ENCODE results near the gene DNAJA3.

DNAJA3 gene

DNA sequence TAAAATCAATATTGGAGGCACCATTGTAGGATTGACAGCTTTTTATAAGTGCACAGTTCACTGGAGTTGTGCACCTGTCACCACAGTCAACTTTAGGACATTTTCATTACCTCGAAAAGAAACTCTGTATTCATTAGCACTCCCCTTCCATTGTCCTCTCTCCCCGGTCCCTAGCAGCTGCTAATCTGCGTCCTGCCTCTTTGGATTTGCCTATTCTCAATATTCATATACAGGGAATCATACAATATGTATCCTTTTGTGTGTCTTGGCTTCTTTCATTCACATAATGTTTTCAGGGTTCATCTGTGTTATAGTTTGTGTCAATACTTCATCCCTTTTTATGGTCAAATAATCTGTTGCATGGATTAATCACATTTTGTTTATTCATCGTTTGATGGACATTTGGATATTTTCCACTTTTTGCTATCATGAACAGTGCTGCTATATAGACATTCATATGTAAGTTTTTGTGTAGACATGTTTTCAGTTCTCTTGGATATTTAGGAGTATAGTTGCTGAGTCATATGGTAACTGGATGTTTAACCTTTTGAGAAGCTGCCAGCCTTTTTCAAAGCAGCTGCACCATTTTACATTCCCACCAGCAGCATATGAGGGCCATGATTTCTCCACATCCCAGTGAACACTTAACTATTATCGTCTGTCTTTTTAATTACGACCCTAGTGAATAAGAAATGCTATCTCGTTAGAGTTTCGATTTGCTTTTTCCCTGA, 9.8 kb downstream of the DNAJA3 start:
- no peak for DNase-seq (ENCODE audit: low spot score)

DNA sequence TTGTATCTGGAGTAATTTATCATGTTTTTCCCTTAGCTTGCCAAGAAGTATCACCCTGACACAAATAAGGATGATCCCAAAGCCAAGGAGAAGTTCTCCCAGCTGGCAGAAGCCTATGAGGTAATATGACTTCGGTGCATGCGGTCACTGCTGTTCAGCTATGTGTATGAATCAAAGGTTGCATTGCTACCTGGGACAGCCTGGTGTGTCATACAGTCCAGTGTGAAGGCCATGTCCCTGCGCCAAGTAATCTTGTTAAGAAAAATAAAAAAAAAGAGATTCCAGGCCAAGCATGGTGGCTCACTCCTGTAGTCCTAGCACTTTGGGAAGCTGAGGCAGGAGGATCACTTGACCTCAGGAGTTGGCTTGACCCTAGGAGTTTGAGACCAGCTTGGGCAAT, 11.7 kb downstream of the DNAJA3 start:
- DNase-seq (ENCODE audit: low spot score): no peak

DNA sequence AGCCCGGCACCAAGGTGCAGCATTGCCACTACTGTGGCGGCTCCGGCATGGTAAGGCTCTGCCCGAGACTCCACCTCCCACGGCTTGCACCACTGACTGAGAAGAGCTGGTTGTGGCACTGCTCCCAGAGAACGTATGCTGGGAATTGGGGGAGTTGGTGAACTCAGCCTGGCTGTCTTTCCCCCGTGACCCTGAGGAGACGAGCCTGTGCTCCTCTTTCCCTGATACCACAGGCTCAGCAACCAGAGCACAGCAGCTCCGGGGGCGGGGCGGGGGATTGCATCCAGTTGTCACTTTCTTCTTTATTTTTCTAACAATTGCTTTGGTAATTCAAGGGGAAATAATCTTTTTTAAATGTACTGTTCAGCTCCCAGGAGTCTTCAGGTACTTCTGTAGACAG, 16.7 kb downstream of the DNAJA3 start:
- DNase-seq (ENCODE audit: low spot score): no peak

DNA sequence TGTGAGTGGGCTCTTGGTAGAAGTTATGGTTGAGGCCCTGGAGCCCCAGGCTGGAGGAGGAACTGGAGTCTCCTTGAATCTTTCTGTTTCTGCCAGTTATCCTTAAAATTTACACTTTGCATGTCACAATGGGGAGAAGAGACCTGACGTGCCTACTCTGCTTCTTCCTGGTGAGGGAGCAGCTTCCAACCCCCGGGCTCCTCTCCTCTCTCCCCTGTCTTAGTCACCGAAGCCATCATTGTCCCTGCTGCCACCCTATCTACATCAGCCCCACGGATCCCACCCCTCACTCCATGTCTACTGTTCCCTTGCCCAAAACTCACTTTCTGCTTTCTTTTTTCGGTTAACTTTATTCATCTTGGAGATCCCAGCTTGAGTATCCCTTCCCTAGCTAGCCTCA, 17.6 kb downstream of the DNAJA3 start:
- no peak for DNase-seq (ENCODE audit: low spot score)

- no peak for DNase-seq (ENCODE audit: low spot score)
These were observed 18.3 kb downstream of the DNAJA3 start for GRCh38 chr16:4443986-4444385.

- DNase-seq (ENCODE audit: low spot score): no peak
These were observed 24.8 kb downstream of the DNAJA3 start for GRCh38 chr16:4450430-4450829.

DNA sequence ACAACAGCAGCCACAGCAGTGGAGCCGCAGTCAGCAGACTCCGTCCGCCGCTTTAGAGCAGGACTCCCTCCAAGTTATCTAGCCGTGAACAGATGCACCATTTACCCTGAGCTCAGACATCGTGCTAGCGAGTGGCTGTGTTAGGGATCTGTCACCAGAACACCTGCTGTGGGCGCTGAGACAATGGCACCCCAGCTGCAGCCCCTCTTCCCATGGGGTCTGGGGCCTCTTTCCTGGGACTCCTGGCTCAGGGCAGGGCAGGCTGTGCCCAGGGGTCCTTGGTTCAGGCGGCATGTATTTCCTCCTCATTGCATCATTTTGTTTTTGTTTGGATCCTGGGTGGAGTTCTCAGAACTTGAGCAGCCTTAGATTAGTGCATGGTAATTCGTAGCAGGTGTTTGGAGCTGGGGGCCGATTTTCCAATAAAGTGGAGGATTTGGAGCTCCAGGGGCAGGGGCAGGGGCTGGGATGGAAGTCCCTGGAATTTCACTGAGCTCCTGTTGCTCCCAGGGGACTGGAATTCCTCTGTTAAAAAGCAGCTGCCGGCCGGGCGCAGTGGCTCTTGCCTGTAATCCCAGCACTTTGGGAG, 25.4 kb downstream of the DNAJA3 start:
- no peak for DNase-seq (ENCODE audit: low spot score)

DNA sequence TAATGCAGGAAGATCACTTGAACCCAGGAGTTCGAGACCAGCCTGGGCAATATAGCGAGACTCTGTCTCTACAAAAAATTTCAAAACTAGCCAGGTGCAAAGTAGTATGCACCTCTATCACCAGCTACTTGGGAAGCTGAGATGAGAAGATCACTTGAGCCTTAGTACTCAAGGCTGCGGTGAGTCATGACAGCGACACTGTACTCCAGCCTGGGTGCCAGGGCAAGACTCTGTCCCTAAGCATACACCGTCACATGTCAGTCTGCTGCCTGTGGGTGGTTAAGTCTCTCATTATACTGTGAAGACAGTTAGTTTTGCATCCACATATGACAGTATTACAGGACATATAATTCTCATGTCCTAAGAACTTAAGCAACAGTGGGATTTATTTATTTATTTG, 27.0 kb downstream of the DNAJA3 start:
- no peak for DNase-seq (ENCODE audit: low spot score)

GRCh38 chr16:4454623-4455022, 29.0 kb downstream of the DNAJA3 start:
- DNase-seq (ENCODE audit: low spot score): no peak

DNA sequence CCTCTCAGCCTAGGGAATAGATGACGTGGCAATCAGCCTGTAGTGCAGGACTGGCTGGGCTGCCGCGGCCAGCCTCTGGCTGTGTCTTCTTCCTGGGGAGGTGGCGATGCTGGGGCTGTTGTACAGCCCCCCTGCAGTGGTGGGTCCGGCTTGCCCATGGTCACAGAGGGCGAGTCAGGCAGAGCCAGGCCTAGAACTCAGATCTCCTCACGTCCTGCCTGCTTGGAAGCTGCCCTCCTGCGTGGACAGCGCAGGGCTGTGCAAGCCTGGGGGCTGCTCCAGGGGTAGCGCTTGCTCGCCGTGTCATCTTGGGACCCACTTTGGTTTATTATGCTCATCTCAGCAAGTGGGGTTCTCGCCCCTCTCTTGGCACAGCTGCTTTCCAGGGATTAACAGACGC, 29.4 kb downstream of the DNAJA3 start:
- no peak for DNase-seq (ENCODE audit: low spot score)

GRCh38 chr16:4455951-4456350, 30.3 kb downstream of the DNAJA3 start:
- no peak for DNase-seq (ENCODE audit: low spot score)

DNA sequence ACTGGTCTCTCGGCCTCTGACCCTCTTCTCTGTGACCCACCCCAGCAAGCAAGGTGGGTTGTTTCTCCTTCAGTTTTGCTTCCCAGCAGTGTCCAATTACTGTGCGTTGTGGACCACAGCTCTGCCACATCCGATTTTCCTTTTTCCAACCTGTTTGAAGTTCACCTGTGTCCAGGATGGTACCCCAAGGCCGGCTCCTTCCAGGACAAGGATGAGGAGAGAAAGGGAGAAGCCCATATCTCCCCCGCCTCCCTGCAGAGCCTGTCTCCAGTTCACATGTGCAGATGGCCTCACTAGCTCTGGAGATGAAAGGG, 35.2 kb downstream of the DNAJA3 start:
- no peak for DNase-seq (ENCODE audit: low spot score)

- no peak for DNase-seq (ENCODE audit: low spot score)
These were observed 35.8 kb downstream of the DNAJA3 start for GRCh38 chr16:4461250-4462085.

DNA sequence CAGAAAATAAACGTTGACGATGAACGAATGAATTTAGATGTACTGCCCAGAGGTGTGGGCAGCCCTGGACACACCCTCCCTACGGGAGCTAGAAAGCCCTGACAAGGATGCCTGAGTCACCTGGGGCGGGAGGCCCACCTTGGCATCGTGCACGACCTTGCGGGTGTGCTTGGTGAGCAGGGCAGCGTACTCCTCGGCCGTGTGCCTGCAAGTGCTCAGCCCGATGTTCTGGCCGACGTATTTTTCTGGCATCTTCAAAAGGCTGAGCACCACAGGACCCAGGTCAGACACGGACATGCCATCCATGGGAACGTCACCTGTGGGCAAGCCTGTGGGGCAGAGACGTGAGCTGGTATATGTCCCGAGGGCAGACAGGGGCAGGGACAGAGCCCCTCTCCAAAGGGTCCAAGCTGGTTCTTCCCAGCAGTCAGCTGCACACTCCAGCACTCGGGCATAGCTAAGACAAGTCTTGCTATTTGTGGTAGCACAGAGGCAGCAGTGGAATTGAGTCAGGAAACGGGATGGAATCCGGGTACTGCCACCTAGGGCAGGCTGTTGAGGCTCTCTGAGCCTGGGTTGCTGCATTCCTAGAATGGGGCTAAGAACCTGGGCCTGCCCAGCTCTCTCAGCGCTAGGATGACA, 38.0 kb downstream of the DNAJA3 start:
- DNase-seq (ENCODE audit: low spot score): no peak

- peak; percentile 70 for DNase-seq (ENCODE audit: low spot score)
These were observed 40.5 kb downstream of the DNAJA3 start for GRCh38 chr16:4465977-4466779.

DNA sequence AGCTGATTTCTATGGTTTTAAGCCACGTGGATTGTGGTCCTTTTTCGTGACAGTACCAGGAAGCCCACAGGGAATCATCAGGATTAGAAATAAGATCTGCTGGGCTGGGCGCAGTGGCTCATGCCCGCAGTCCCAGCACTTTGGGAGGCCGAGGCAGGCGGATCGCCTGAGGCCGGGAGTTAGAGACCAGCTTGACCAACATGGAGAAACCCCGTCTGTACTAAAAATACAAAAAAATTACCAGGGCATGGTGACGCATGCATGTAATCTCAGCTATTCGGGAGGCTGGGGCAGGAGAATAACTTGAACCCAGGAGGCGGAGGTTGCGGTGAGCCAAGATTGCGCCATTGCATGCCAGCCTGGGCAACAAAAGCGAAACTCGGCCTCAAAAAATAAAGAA, 42.2 kb downstream of the DNAJA3 start:
- DNase-seq (ENCODE audit: low spot score): no peak

GRCh38 chr16:4468972-4469371, 43.3 kb downstream of the DNAJA3 start:
- no peak for DNase-seq (ENCODE audit: low spot score)

GRCh38 chr16:4471869-4472268, 46.2 kb downstream of the DNAJA3 start:
- DNase-seq (ENCODE audit: low spot score): no peak

DNA sequence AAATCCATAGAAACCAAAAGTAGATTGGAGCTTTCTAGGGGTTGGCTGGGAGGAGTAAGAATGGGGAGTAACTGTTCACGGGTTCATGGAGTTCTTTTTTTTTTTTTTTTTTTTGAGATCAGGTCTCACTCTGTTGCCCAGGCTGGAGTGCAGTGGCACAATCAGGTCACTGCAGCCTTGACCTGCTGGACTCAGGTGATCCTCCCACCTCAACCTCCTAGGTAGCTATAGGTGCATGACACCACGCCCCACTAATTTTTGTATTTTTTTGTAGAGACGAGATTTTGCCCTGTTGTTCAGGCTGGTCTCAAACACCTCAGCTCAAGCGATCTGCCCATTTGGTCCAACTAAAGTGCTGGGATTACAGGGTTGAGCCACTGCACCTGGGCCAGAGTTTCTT, 47.2 kb downstream of the DNAJA3 start:
- no peak for DNase-seq (ENCODE audit: low spot score)

DNA sequence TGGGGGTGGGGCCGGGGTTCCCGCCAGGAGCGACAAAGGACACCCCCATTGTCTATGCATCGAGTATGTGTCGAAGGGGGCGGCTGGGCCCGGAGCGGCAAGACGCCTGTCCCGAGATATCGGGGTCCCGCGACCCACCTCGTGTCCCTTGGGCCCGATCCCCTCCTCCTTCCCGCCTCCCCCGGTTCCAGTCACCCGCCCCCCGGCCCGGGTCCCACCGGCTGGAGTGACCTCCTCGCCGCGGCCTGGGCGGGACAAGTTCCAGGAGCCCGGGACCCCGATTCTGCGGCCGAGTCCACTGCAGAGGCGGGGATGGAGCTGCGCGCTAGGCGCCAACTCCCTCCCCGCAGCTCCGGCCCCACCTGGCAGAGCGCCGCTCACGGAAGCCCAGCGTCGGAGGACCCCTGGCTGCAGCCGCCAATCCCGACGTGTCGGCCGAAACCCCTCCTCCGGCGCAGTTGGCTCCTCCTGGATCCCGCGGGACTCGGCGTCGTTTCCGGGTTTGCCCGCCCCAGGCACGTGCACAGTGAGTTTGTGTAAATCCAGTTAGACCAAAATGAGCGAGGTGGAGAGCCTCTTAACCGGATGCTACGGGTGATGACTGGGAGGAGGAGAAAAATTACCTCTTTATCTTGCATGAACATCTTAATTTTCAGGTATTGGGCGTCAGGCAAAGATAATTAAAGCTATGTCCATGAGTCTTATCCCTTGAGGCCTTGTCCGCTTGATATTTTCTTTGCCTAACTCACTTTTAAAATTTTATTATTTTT, 48.7 kb downstream of the DNAJA3 start, which contains the start of gene NMRAL1:
TSS of gene NMRAL1 (minus strand) at position 434 of the 770 bp plus-strand sequence. CDS start 493 bp downstream, outside the sequence.
- peak; percentile 78 for DNase-seq (ENCODE audit: low spot score)

All from hepatic stellate cell (primary cell).